ENCODE data around the gene TUBB4B. TPM values are rescaled to one million over a fixed set of nuclear protein-coding genes. Genes with fewer than 3 reads are reported as not detected.

The TUBB4B gene
- total and polyA plus RNA-seq, 3 donors from 2014 or later: 856 to 1,777 (median 940) TPM

GRCh38 chr9:137272241-137273094 lies 31.4 kb downstream of the TUBB4B start:
- 92 to 95% methylated on average over 9 to 36 of the region's 39 CpGs for WGBS, 2 donors
- Histone ChIP-seq H3K27me3 (no peaks in the 10 kb centered on the region), H3K9me3 (no peaks in the 10 kb centered on the region), H3K4me3 (no peak overlapping the region), H3K27ac (no peak overlapping the region), H3K36me3 (ENCODE audit: low read depth, missing control alignments) (no peaks in the 10 kb centered on the region), H3K4me1 (peaks cover 22% of the 10 kb centered on the region)
- DNase-seq: no peak
- TF ChIP-seq, protein P1, sequence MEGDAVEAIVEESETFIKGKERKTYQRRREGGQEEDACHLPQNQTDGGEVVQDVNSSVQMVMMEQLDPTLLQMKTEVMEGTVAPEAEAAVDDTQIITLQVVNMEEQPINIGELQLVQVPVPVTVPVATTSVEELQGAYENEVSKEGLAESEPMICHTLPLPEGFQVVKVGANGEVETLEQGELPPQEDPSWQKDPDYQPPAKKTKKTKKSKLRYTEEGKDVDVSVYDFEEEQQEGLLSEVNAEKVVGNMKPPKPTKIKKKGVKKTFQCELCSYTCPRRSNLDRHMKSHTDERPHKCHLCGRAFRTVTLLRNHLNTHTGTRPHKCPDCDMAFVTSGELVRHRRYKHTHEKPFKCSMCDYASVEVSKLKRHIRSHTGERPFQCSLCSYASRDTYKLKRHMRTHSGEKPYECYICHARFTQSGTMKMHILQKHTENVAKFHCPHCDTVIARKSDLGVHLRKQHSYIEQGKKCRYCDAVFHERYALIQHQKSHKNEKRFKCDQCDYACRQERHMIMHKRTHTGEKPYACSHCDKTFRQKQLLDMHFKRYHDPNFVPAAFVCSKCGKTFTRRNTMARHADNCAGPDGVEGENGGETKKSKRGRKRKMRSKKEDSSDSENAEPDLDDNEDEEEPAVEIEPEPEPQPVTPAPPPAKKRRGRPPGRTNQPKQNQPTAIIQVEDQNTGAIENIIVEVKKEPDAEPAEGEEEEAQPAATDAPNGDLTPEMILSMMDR (IDR thresholded peaks at IDR 0.05): no peak
- no peak for TF ChIP-seq POLR2A (IDR thresholded peaks at IDR 0.05)
- intact Hi-C loops (cut with DNase I; ENCODE audit: low total_unique reads): no loop called here

DNA sequence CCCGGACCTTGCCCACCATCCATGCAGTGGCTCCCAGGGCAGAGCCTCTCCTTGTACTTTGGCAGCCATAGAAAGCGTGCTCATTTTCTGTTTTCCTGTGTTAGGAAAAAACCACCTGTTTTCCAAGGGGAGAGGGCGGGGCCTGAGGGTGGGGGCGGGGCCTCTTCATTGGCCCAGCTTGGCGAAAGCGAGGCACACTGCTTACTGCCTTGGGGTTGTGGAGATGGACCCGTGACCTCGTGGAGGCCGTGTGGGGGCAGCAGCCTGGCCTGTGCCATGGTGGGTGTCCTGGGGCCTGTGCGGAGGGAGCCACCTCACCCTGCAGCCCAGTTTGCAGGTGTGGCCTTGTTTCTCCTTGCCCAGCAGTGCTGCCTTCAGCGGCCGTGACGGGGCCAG lies 32.0 kb downstream of the TUBB4B start:
- H3K27me3 ChIP-seq: no peaks in the 10 kb centered on the region
- WGBS, 2 donors: 89 to 93% methylated on average over 9 to 13 of the region's 13 CpGs
- H3K36me3 ChIP-seq (ENCODE audit: low read depth, missing control alignments): no peaks in the 10 kb centered on the region
- peaks cover 22% of the 10 kb centered on the region for H3K4me1 ChIP-seq
- TF ChIP-seq, protein P1 (IDR thresholded peaks at IDR 0.05): no peak
- TF ChIP-seq POLR2A (IDR thresholded peaks at IDR 0.05): no peak
- no peak overlapping the region for H3K27ac ChIP-seq
- intact Hi-C loops (cut with DNase I; ENCODE audit: low total_unique reads): no loop called here
- H3K9me3 ChIP-seq: no peaks in the 10 kb centered on the region
- no peak overlapping the region for H3K4me3 ChIP-seq
- no peak for DNase-seq

DNA sequence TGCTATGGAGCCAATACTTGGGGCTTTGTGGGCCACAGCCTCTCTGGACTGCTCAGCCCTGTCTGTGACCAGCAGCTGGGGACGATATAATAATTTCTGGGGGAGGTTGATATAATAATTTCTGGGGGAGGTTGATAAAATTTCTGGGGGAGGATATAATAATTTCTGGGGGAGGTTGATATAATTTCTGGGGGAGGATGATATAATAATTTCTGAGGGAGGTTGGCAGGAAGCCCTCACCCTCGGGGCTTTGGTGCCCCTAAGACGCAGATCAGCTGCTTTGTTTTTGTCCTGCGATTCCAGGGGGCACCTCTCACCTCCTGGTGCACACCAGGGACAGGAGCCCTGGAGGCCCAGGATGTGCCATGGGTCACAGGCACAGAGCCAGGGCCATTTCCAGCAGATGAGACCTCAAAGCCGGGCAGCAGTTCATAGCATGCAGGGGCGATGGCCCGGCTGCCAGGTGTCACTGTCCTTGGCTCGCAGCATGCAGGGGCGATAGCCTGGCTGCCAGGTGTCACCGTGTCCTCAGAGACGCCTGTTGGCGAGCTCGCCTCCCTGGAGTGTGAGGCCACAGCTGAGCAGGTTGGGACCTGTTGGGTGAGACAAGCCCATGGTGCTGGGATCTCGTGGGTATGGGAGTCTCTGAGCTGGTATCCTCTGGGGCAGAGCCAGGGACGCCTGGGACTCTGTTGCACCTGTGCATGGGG lies 32.7 kb downstream of the TUBB4B start:
- no peak for DNase-seq

GRCh38 chr9:137275203-137275587 lies 34.1 kb downstream of the TUBB4B start:
- H3K9me3 ChIP-seq: no peaks in the 10 kb centered on the region
- no peak overlapping the region for H3K27ac ChIP-seq
- no peaks in the 10 kb centered on the region for H3K27me3 ChIP-seq
- DNase-seq: no peak
- WGBS, 2 donors: 87 to 92% methylated on average over 10 of the region's 10 CpGs
- peaks cover 12% of the 10 kb centered on the region for H3K4me1 ChIP-seq
- no peak for TF ChIP-seq POLR2A (IDR thresholded peaks at IDR 0.05)
- TF ChIP-seq, protein P1 (IDR thresholded peaks at IDR 0.05): no peak
- intact Hi-C loops (cut with DNase I; ENCODE audit: low total_unique reads): no loop called here
- H3K36me3 ChIP-seq (ENCODE audit: low read depth, missing control alignments): no peaks in the 10 kb centered on the region
- no peak overlapping the region for H3K4me3 ChIP-seq

More for the DNA sequence above, 32.7 kb downstream of the TUBB4B start:
- TF ChIP-seq, protein P1 (IDR thresholded peaks at IDR 0.05): no peak
- TF ChIP-seq POLR2A (IDR thresholded peaks at IDR 0.05): no peak
- Histone ChIP-seq H3K4me1 (peaks cover 21% of the 10 kb centered on the region), H3K27me3 (no peaks in the 10 kb centered on the region), H3K4me3 (no peak overlapping the region), H3K9me3 (no peaks in the 10 kb centered on the region), H3K36me3 (ENCODE audit: low read depth, missing control alignments) (no peaks in the 10 kb centered on the region), H3K27ac (no peak overlapping the region)
- 64 to 73% methylated on average over 4 to 15 of the region's 15 CpGs for WGBS, 2 donors
- intact Hi-C loops (cut with DNase I; ENCODE audit: low total_unique reads): no loop called here
